Naive thymus-derived CD4-positive, alpha-beta T cell (primary cell): ENCODE measurements around the gene ZFYVE19. TPM values are rescaled to one million over a fixed set of nuclear protein-coding genes. Genes with fewer than 3 reads are reported as not detected.
A peak's percentile ranks its signal among the peaks of the same experiment; 100 is the strongest.

Experiments used
- ATAC-seq: fragments of 150-1000 bp; cut with Tn5 transposase; 2 replicates; pipeline ENCODE4 v1.10.0; 2021; ENCODE audit warnings: mild to moderate bottlenecking, moderate library complexity
- CTCF ChIA-PET: fragments of 350-600 bp; sonication (Branson Sonifier 250); formaldehyde crosslinking; loops from one replicate; lab custom pipeline; 2021; ENCODE audit warnings: antibody characterized with exemption; lab: Charles Lee
- POLR2A ChIA-PET: fragments of 350-600 bp; sonication (Branson Sonifier 250); formaldehyde crosslinking; loops from one replicate; lab custom pipeline; 2021; ENCODE audit warnings: antibody characterized with exemption, inconsistent platforms; lab: Charles Lee
- DNase-seq, 9 donors: peaks; one replicate each; pipeline versions ENCODE4 v3.0.0 to v3.0.0-alpha.2; 2020 to 2022; ENCODE audit warnings: mixed read lengths in 1 of 9
- H3K27ac ChIP-seq: one replicate; pipeline ENCODE4 v1.7.0; 2013; ENCODE audit warnings: mild to moderate bottlenecking, low read depth, low read length, moderate library complexity
- H3K27me3 ChIP-seq, 2 donors: one replicate each; pipeline ENCODE4 v1.7.0; 2013; ENCODE audit warnings: low read length in 2 of 2, mild to moderate bottlenecking in 2 of 2, moderate library complexity in 2 of 2; ENCODE audit not compliant: control insufficient read depth in 2 of 2, insufficient read depth in 2 of 2
- H3K36me3 ChIP-seq, 3 experiments: 1 replicate in 2 of 3; 2 replicates in 1 of 3; pipeline ENCODE4 v1.7.0; 2013; ENCODE audit warnings: low read length in 3 of 3, mild to moderate bottlenecking in 3 of 3, moderate library complexity in 1 of 3; ENCODE audit not compliant: insufficient read depth in 3 of 3, control insufficient read depth in 2 of 3
- H3K4me1 ChIP-seq, 2 donors: one replicate each; pipeline ENCODE4 v1.7.0; 2013; ENCODE audit warnings: low read length in 2 of 2, mild to moderate bottlenecking in 2 of 2, moderate library complexity in 1 of 2; ENCODE audit not compliant: control insufficient read depth in 2 of 2, insufficient read depth in 2 of 2
- H3K4me3 ChIP-seq: 2 replicates; pipeline ENCODE4 v1.7.0; 2013; ENCODE audit warnings: mild to moderate bottlenecking, low read length
- H3K9me3 ChIP-seq, 3 experiments: 1 replicate in 2 of 3; 2 replicates in 1 of 3; pipeline ENCODE4 v1.7.0; 2013; ENCODE audit warnings: low read length in 3 of 3; ENCODE audit not compliant: control insufficient read depth in 2 of 3
- H3K27ac Mint-ChIP-seq, 9 donors: one replicate each; pipeline ENCODE4 v1.8.0; 2020 to 2022; ENCODE audit warnings: mixed read lengths in 9 of 9, mild to moderate bottlenecking in 8 of 9, moderate library complexity in 5 of 9, inconsistent platforms in 2 of 9
- H3K27me3 Mint-ChIP-seq, 5 donors: one replicate each; pipeline ENCODE4 v1.8.0; 2021 to 2022; ENCODE audit warnings: mixed read lengths in 5 of 5, mild to moderate bottlenecking in 1 of 5
- H3K36me3 Mint-ChIP-seq, 5 donors: one replicate each; pipeline ENCODE4 v1.8.0; 2020 to 2022; ENCODE audit warnings: mixed read lengths in 5 of 5, mild to moderate bottlenecking in 3 of 5, inconsistent platforms in 1 of 5
- H3K4me1 Mint-ChIP-seq, 7 donors: one replicate each; pipeline ENCODE4 v1.8.0; 2020 to 2022; ENCODE audit warnings: mixed read lengths in 7 of 7, mild to moderate bottlenecking in 3 of 7, inconsistent platforms in 1 of 7
- H3K4me3 Mint-ChIP-seq, 10 donors: one replicate each; pipeline ENCODE4 v1.8.0; 2020 to 2022; ENCODE audit warnings: mild to moderate bottlenecking in 10 of 10, mixed read lengths in 10 of 10, moderate library complexity in 6 of 10, inconsistent platforms in 2 of 10
- H3K9me3 Mint-ChIP-seq, 11 donors: one replicate each; pipeline ENCODE4 v1.8.0; 2020 to 2022; ENCODE audit warnings: mixed read lengths in 11 of 11, mild to moderate bottlenecking in 4 of 11, inconsistent platforms in 1 of 11, moderate library complexity in 1 of 11
- intact Hi-C, 2 donors: fragments of 100-400 bp; cut with micrococcal nuclease; formaldehyde crosslinking; loops; one replicate each; pipeline ENCODE4 v1.15.1; 2023
- polyA plus RNA-seq, 2 donors: library from polyadenylated mRNA; unstranded; fragments of 300-500 nt; fragmentation: Illumina TruSeq; gene quantifications; one replicate each; pipeline ENCODE4 v1.2.3, GENCODE V29; 2021
- total RNA-seq, 6 experiments: library from RNA in 5 of 6; stranded (reverse) in 5 of 6; gene quantifications; 1 replicate in 5 of 6; 2 replicates in 1 of 6; pipeline ENCODE4 v1.2.3 and lab custom pipeline; 2021 to 2026

ZFYVE19 gene
- total and polyA plus RNA-seq, 7 experiments from 2014 or later: 15.7 to 31.9 (median 22.7) TPM

DNA sequence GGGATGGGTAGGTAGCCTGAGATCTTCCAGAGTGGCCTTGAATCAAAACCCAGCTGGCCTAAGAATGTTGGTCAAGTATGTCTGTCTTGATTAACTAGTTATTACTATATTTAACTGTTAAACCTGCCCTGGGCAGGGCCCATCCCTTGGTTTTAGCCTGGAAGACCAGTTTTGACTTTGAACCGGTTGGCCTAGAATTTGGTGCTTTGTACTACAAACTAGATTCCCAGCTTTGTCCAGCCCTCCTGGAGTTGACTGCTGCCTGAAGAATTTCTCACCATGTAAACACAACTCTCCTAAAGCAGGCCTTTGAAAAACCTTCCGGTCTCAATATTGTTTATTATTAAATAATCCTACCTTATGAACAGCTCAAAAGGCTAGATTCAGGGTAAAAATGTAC, 21.1 kb upstream of the ZFYVE19 start:
- ChIA-PET POLR2A (interaction anchor here (0.6 to 0.9 kb wide), 2 partner anchors 14 to 22 kb away, joined by 3 to 5 read pairs; partner anchors contain the start of gene GCHFR), CTCF (interaction anchor here (0.6 to 5.2 kb wide), 3 partner anchors 17 to 108 kb away, joined by 3 to 48 read pairs (median 3); no protein-coding TSS in a partner anchor)
- DNase-seq: no peak
- no peaks in the 10 kb centered on the region for H3K27me3 ChIP-seq
- peaks cover 24 to 34% (median 27%) of the 10 kb centered on the region in 7 donors for H3K4me1 Mint-ChIP-seq
- no peaks in the 10 kb centered on the region for H3K27me3 Mint-ChIP-seq
- peaks cover 14 to 18% of the 10 kb centered on the region in 2 donors for H3K4me1 ChIP-seq
- no peak overlapping the region for H3K4me3 Mint-ChIP-seq
- ATAC-seq: no peak
- H3K4me3 ChIP-seq: no peak overlapping the region
- H3K36me3 Mint-ChIP-seq: no peaks in the 10 kb centered on the region
- H3K27ac Mint-ChIP-seq: no peak overlapping the region
- H3K9me3 Mint-ChIP-seq: no peaks in the 10 kb centered on the region
- H3K36me3 ChIP-seq: peaks cover 0 to 2% (median 0%) of the 10 kb centered on the region in 3 experiments
- H3K27ac ChIP-seq: no peak overlapping the region
- H3K9me3 ChIP-seq: no peaks in the 10 kb centered on the region
- intact Hi-C loops: no loop called here

DNA sequence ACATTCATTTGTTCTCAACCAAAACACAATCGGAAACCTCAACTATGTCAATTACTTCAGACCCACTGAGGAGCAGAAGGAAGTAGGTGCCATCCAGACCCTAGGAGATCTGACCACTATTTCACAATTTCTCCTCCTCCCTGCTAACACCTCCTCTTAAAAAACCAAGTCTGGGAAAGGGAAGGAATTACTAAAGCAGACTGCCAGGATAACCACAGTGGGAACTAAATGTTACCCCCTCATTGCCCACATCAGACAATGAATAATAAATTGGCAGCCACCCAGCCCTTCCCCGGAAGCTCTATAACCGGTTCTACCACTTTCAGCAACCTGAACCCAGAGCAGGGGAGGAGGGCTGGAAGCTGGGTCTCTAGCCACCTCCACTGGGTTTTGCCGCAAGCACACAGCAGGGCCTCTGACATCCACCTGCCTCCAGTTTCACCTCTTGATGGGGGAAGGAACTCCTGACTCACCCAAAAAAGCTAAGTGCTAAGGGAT, 19.5 kb upstream of the ZFYVE19 start:
- H3K4me3 ChIP-seq: no peak overlapping the region
- no peaks in the 10 kb centered on the region for H3K27me3 ChIP-seq
- peaks cover 0 to 11% (median 0%) of the 10 kb centered on the region in 3 experiments for H3K36me3 ChIP-seq
- no peaks in the 10 kb centered on the region for H3K9me3 Mint-ChIP-seq
- ChIA-PET CTCF (interaction anchor here (0.8 to 0.9 kb wide), 3 partner anchors 106 to 395 kb away, joined by 3 read pairs; partner anchors contain the start of gene VPS18), POLR2A (no interaction called here)
- ATAC-seq (peak; percentile 56), DNase-seq (peak in 5 of 9 donors; percentile 35 to 47 (median 39))
- H3K4me1 Mint-ChIP-seq: peaks cover 23 to 37% (median 26%) of the 10 kb centered on the region in 7 donors
- no peaks in the 10 kb centered on the region for H3K27me3 Mint-ChIP-seq
- peak overlapping the region; percentile 16 to 71 (median 54) for H3K4me3 Mint-ChIP-seq
- H3K4me1 ChIP-seq: peaks cover 14 to 18% of the 10 kb centered on the region in 2 donors
- peak overlapping the region in 7 of 9 donors; percentile 3 to 65 (median 36) for H3K27ac Mint-ChIP-seq
- H3K27ac ChIP-seq: no peak overlapping the region
- H3K9me3 ChIP-seq: no peaks in the 10 kb centered on the region
- intact Hi-C loops: no loop called here
- H3K36me3 Mint-ChIP-seq: peaks cover 0 to 5% (median 0%) of the 10 kb centered on the region in 5 donors

DNA sequence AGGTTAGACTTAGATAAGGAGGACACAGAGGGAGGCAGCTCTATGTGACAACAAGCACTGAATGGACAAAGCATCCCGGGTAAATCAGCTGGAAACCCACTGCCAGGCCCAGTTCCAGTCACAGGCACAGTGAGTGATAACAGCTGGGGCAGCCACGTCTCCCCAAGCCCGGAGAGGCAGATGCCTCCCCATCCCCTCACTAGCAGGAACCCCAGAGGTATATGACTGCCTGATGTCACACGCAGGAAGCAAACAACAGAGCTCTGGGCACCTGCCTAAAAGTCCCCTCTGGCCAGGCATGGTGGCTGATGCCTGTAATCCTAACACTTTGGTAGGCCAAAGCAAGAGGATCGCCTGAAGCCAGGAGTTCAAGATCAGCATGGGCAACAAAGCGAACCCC, 18.9 kb upstream of the ZFYVE19 start:
- intact Hi-C loops: no loop called here
- no peak for ATAC-seq
- peak overlapping the region in 5 of 9 donors; percentile 3 to 36 (median 20) for H3K27ac Mint-ChIP-seq

DNA sequence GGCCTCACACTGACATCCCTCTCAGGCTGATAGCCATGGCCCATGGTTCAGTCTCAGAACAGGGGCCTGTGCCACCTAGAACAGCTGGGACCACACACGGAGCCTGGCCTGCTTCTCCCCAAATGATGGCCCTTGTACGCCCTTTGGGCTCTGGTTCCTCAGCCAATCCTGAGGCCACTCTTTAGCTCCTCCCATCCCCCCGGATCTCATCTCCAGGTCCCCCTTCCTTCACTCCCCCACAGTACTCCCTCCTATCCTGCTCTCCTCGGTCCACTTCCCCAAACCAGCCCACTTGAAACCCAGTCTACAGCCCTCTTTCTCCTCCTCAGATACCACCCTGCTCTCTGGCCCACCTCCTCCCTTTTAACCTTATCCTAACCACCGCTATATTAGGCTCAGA, 17.8 kb upstream of the ZFYVE19 start:
- DNase-seq (no peak), ATAC-seq (no peak)
- Histone ChIP-seq H3K4me1 (peaks cover 14 to 18% of the 10 kb centered on the region in 2 donors), H3K36me3 (peaks cover 0 to 19% (median 0%) of the 10 kb centered on the region in 3 experiments), H3K27me3 (no peaks in the 10 kb centered on the region), H3K4me3 (no peak overlapping the region), H3K9me3 (no peaks in the 10 kb centered on the region), H3K27ac (no peak overlapping the region)
- ChIA-PET CTCF (interaction anchor here (0.5 kb wide), 1 partner anchor 110 kb away, joined by 3 read pairs; no protein-coding TSS in a partner anchor), POLR2A (interaction anchor here (0.5 kb wide), 1 partner anchor 157 kb away, joined by 3 read pairs; no protein-coding TSS in a partner anchor)
- no peaks in the 10 kb centered on the region for H3K9me3 Mint-ChIP-seq
- intact Hi-C loops: no loop called here
- no peaks in the 10 kb centered on the region for H3K27me3 Mint-ChIP-seq
- peak overlapping the region in 2 of 9 donors; percentile 36 to 40 for H3K27ac Mint-ChIP-seq
- H3K4me3 Mint-ChIP-seq: peak overlapping the region in 4 of 10 donors; percentile 14 to 49 (median 22)
- H3K4me1 Mint-ChIP-seq: peaks cover 21 to 35% (median 30%) of the 10 kb centered on the region in 7 donors
- peaks cover 0 to 9% (median 3%) of the 10 kb centered on the region in 5 donors for H3K36me3 Mint-ChIP-seq

More for the DNA sequence above, 18.9 kb upstream of the ZFYVE19 start:
- Mint-ChIP-seq H3K9me3 (no peaks in the 10 kb centered on the region), H3K36me3 (peaks cover 0 to 5% (median under 1%) of the 10 kb centered on the region in 5 donors), H3K4me3 (peak overlapping the region in 3 of 10 donors; percentile 54 to 63 (median 56)), H3K27me3 (no peaks in the 10 kb centered on the region), H3K4me1 (peaks cover 21 to 35% (median 25%) of the 10 kb centered on the region in 7 donors)
- Histone ChIP-seq H3K36me3 (peaks cover 0 to 14% (median 0%) of the 10 kb centered on the region in 3 experiments), H3K4me1 (peaks cover 14 to 18% of the 10 kb centered on the region in 2 donors), H3K27me3 (no peaks in the 10 kb centered on the region), H3K27ac (no peak overlapping the region), H3K4me3 (no peak overlapping the region), H3K9me3 (no peaks in the 10 kb centered on the region)
- POLR2A ChIA-PET: no interaction called here
- no peak for DNase-seq
- CTCF ChIA-PET: interaction anchor here (0.8 to 0.9 kb wide), 3 partner anchors 106 to 395 kb away, joined by 3 read pairs; partner anchors contain the start of gene VPS18

DNA sequence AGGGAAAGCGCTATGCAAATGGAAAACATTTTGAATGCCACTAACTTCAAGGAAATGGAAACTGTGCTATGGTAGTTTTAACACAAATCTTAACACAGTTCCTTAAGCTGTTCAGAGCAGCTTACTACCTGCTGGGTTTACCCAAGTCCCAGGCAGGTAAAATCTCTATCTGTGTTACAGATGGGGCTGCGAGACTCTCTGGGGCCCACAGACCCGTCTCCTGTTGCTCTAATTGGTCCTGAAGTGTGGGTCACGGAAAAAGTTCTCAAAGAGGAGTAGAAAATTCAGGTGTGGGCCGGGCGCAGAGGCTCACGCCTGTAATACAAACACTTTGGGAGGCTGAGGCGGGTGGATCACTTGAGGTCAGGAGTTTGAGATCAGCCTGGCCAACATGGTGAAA, 16.9 kb upstream of the ZFYVE19 start:
- intact Hi-C loops: no loop called here
- Histone ChIP-seq H3K27me3 (no peaks in the 10 kb centered on the region), H3K4me1 (peaks cover 14 to 18% of the 10 kb centered on the region in 2 donors), H3K9me3 (no peaks in the 10 kb centered on the region), H3K4me3 (no peak overlapping the region), H3K27ac (no peak overlapping the region), H3K36me3 (peaks cover 0 to 19% (median 0%) of the 10 kb centered on the region in 3 experiments)
- no peak for ATAC-seq
- no peak overlapping the region for H3K4me3 Mint-ChIP-seq
- H3K9me3 Mint-ChIP-seq: no peaks in the 10 kb centered on the region
- POLR2A ChIA-PET: no interaction called here
- H3K36me3 Mint-ChIP-seq: peaks cover 0 to 9% (median 3%) of the 10 kb centered on the region in 5 donors
- no peak overlapping the region for H3K27ac Mint-ChIP-seq
- peaks cover 21 to 35% (median 30%) of the 10 kb centered on the region in 7 donors for H3K4me1 Mint-ChIP-seq
- no peak for DNase-seq
- CTCF ChIA-PET: interaction anchor here (1.0 kb wide), 1 partner anchor 11 kb away, joined by 3 read pairs; no protein-coding TSS in a partner anchor
- no peaks in the 10 kb centered on the region for H3K27me3 Mint-ChIP-seq

DNA sequence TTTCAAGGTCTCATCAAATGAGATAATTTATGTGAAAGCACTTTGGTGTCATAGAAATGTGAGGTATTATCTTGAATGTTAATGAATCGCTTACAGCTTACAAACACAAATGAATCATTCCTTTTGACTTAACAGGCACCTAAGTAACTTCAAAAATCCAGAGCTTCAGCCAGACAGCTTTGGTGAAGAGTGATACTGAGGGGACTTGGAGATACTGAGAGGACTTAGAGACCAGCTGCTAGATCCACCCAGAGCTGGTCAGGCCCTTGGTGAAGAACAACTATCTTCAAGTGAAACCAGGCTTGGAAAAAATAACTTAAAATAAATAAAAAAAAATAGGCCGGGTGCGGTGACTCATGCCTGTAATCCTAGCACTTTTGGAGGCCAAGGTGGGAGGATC, 16.2 kb upstream of the ZFYVE19 start:
- peaks cover 21 to 35% (median 33%) of the 10 kb centered on the region in 7 donors for H3K4me1 Mint-ChIP-seq
- no peak for DNase-seq
- H3K27me3 ChIP-seq: no peaks in the 10 kb centered on the region
- H3K36me3 Mint-ChIP-seq: peaks cover 0 to 9% (median 3%) of the 10 kb centered on the region in 5 donors
- POLR2A ChIA-PET: interaction anchor here (0.8 kb wide), 1 partner anchor 34 kb away, joined by 3 read pairs; no protein-coding TSS in a partner anchor
- H3K4me3 Mint-ChIP-seq: no peak overlapping the region
- H3K4me1 ChIP-seq: peaks cover 14 to 18% of the 10 kb centered on the region in 2 donors
- H3K27ac Mint-ChIP-seq: no peak overlapping the region
- ATAC-seq: no peak
- intact Hi-C loops: no loop called here
- H3K36me3 ChIP-seq: peaks cover 0 to 19% (median 0%) of the 10 kb centered on the region in 3 experiments
- CTCF ChIA-PET: interaction anchor here (1.0 kb wide), 1 partner anchor 12 kb away, joined by 3 read pairs; no protein-coding TSS in a partner anchor
- no peak overlapping the region for H3K4me3 ChIP-seq
- H3K9me3 ChIP-seq: no peaks in the 10 kb centered on the region
- H3K27ac ChIP-seq: no peak overlapping the region
- H3K9me3 Mint-ChIP-seq: no peaks in the 10 kb centered on the region
- no peaks in the 10 kb centered on the region for H3K27me3 Mint-ChIP-seq
